WTC11 (cell line): ENCODE results near the gene ADGRA1. TPM values are rescaled to one million over a fixed set of nuclear protein-coding genes. Genes with fewer than 3 reads are reported as not detected.

Source experiments
- ATAC-seq: fragments of 200-7000 bp; cut with Tn5 transposase; 2 replicates; pipeline ENCODE4 v1.10.0; 2021; ENCODE audit warnings: mild to moderate bottlenecking, moderate library complexity
- CTCF ChIA-PET: fragments of 300-600 bp; sonication (Branson Sonifier 250); formaldehyde crosslinking; loops from one replicate; lab custom pipeline; 2021; ENCODE audit warnings: antibody characterized with exemption; lab: Charles Lee
- POLR2A ChIA-PET: fragments of 350-600 bp; sonication (Branson Sonifier 250); formaldehyde crosslinking; loops from one replicate; lab custom pipeline; 2021; ENCODE audit warnings: antibody characterized with exemption; lab: Charles Lee
- DNase-seq: peaks from one replicate; pipeline ENCODE4 v3.0.0; 2021; ENCODE audit warnings: low spot score
- H3K27ac Mint-ChIP-seq: 2 replicates; pipeline ENCODE4 v1.8.0; 2021; ENCODE audit warnings: mixed read lengths
- H3K27me3 Mint-ChIP-seq: 2 replicates; pipeline ENCODE4 v1.8.0; 2021; ENCODE audit warnings: low read depth, mild to moderate bottlenecking, moderate library complexity, mixed read lengths
- H3K36me3 Mint-ChIP-seq: 2 replicates; pipeline ENCODE4 v1.8.0; 2021; ENCODE audit warnings: mixed read lengths
- H3K4me1 Mint-ChIP-seq: 2 replicates; pipeline ENCODE4 v1.8.0; 2022; ENCODE audit warnings: mixed read lengths
- H3K4me3 Mint-ChIP-seq: 2 replicates; pipeline ENCODE4 v1.8.0; 2021; ENCODE audit warnings: mild to moderate bottlenecking, moderate library complexity, mixed read lengths
- H3K9me3 Mint-ChIP-seq: 2 replicates; pipeline ENCODE4 v1.8.0; 2021; ENCODE audit warnings: mixed read lengths
- ATF1 ChIP-seq: sonication (generic); formaldehyde crosslinking; IDR thresholded peaks from 2 replicates; pipeline ENCODE4 v1.8.1; 2023; ENCODE audit warnings: mild to moderate bottlenecking, moderate library complexity, missing genetic modification reagents
- E2F4 ChIP-seq: sonication (generic); formaldehyde crosslinking; IDR thresholded peaks from 2 replicates; pipeline ENCODE4 v1.8.1; 2022; ENCODE audit warnings: low read depth, mild to moderate bottlenecking, moderate library complexity, missing genetic modification reagents, borderline replicate concordance
- E2F5 ChIP-seq: sonication (generic); formaldehyde crosslinking; IDR thresholded peaks from 2 replicates; pipeline ENCODE4 v1.8.1; 2022; ENCODE audit warnings: mild to moderate bottlenecking, moderate library complexity, missing genetic modification reagents
- ELF4 ChIP-seq: sonication (generic); formaldehyde crosslinking; IDR thresholded peaks from 2 replicates; pipeline ENCODE4 v1.8.1; 2022; ENCODE audit warnings: low read depth, mild to moderate bottlenecking, moderate library complexity, missing genetic modification reagents
- EMX1 ChIP-seq: fragments of 250-450 bp; sonication (Bioruptor Pico); IDR thresholded peaks from 2 replicates; pipeline ENCODE4 v1.8.0; 2021; ENCODE audit warnings: mild to moderate bottlenecking
- FOXP1 ChIP-seq: sonication (generic); formaldehyde crosslinking; IDR thresholded peaks from 2 replicates; pipeline ENCODE4 v1.8.0; 2022; ENCODE audit warnings: missing genetic modification reagents, mild to moderate bottlenecking, moderate library complexity, borderline replicate concordance
- FOXP4 ChIP-seq: sonication (generic); formaldehyde crosslinking; IDR thresholded peaks from 2 replicates; pipeline ENCODE4 v1.8.0; 2022; ENCODE audit warnings: mild to moderate bottlenecking, missing genetic modification reagents
- GRHL2 ChIP-seq: fragments of 250-450 bp; sonication (Bioruptor Pico); IDR thresholded peaks from 2 replicates; pipeline ENCODE4 v1.8.0; 2022; ENCODE audit warnings: mild to moderate bottlenecking, moderate library complexity; ENCODE audit not compliant: insufficient replicate concordance, severe bottlenecking
- GTF2I ChIP-seq: fragments of 250-450 bp; sonication (Bioruptor Pico); conservative IDR thresholded peaks from 2 replicates; pipeline ENCODE4 v1.4.0; 2021; ENCODE audit warnings: mild to moderate bottlenecking
- PRDM15 ChIP-seq: sonication (generic); formaldehyde crosslinking; IDR thresholded peaks from 2 replicates; pipeline ENCODE4 v1.8.0; 2022; ENCODE audit warnings: missing genetic modification reagents
- ZNF396 ChIP-seq: fragments of 250-450 bp; sonication (Bioruptor Pico); IDR thresholded peaks from 2 replicates; pipeline ENCODE4 v1.8.0; 2021; ENCODE audit warnings: mild to moderate bottlenecking, moderate library complexity, borderline replicate concordance
- ZNF416 ChIP-seq: fragments of 250-450 bp; sonication (Bioruptor Pico); IDR thresholded peaks from 2 replicates; pipeline ENCODE4 v1.9.0; 2021; ENCODE audit warnings: mild to moderate bottlenecking, inconsistent platforms
- ZNF425 ChIP-seq: fragments of 250-450 bp; sonication (Bioruptor Pico); conservative IDR thresholded peaks from 2 replicates; pipeline ENCODE4 v1.9.0; 2021; ENCODE audit warnings: mild to moderate bottlenecking
- total RNA-seq: library from RNA; stranded (reverse); gene quantifications from 3 replicates; pipeline ENCODE4 v1.2.3, GENCODE V29; 2021
- TF ChIP-seq, protein P1 (sequence below): fragments of 250-450 bp; sonication (Bioruptor Pico); IDR thresholded peaks from 2 replicates; pipeline ENCODE4 v1.9.0; 2021; ENCODE audit warnings: mild to moderate bottlenecking
- TF ChIP-seq, protein P2 (sequence below): fragments of 200-600 bp; IDR thresholded peaks from 2 replicates; pipeline ENCODE4 v1.8.0; 2022; ENCODE audit warnings: antibody characterized with exemption

Gene ADGRA1
- total RNA-seq, 1 experiment from 2014 or later = 0.20 TPM

DNA sequence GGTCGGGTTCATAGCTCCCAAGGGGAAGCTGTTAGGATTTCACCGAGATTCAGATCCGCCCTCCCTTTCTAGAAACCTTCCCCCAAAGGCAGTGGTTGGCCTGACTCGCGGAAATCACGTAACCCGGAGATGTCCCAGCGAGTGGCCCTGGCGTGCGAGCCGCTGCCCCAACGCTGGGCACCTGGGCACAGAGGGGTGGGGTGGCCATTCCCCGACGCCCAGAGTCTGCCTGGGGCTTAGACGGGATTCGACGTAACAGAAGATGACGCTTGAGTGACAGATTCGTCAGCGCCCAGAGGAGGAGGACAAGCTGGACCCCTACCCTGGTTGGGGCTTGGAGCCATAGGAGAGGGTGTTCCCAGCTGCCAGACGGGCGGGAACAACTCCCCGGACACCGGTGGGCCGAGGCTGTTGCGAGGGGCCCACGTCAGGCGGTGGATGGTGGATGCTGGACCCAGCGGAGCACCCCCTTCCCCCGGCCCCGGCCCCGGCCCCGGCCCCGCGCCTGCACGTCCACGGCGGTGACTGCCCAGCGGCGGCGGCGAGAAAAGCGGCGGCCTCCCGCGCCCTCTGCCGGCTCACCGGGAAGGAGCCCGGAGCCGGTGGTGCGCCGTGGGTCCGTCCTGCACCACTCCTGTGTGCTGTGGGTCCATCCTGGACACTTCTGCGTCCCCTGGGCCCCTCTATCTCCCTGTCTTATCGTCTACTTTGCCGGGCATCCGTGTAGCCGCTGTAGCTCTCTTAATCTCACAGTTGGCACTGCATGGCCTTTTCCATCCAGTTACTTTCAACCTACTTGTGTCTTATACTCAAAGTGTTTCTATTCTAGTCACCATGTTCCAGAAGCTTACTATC, 36.9 kb downstream of the ADGRA1 start:
- CTCF ChIA-PET = interaction anchor here (0.7 to 1.6 kb wide), 15 partner anchors 15 to 274 kb away, joined by 3 to 9 read pairs (median 3); no protein-coding TSS in a partner anchor
- Mint-ChIP-seq H3K4me3 (peak overlapping the region; percentile 21), H3K4me1 (no peaks in the 10 kb centered on the region), H3K27ac (no peak overlapping the region), H3K9me3 (peaks cover 3% of the 10 kb centered on the region; the same call in 1 of the 2 replicates), H3K36me3 (peaks cover 6% of the 10 kb centered on the region), H3K27me3 (no peaks in the 10 kb centered on the region; the same call in 1 of the 2 replicates)
- POLR2A ChIA-PET = no interaction called here
- DNase-seq = peak; percentile 76
- TF ChIP-seq ELF4 (CRISPR knock-in tag) = no peak
- no peak for TF ChIP-seq ZNF416
- TF ChIP-seq, protein P1, sequence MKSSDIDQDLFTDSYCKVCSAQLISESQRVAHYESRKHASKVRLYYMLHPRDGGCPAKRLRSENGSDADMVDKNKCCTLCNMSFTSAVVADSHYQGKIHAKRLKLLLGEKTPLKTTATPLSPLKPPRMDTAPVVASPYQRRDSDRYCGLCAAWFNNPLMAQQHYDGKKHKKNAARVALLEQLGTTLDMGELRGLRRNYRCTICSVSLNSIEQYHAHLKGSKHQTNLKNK (CRISPR knock-in tag) = no peak
- no peak for TF ChIP-seq ZNF396 (CRISPR knock-in tag)
- TF ChIP-seq ATF1 (CRISPR knock-in tag) = no peak
- TF ChIP-seq GRHL2 (CRISPR knock-in tag) = no peak
- TF ChIP-seq, protein P2, sequence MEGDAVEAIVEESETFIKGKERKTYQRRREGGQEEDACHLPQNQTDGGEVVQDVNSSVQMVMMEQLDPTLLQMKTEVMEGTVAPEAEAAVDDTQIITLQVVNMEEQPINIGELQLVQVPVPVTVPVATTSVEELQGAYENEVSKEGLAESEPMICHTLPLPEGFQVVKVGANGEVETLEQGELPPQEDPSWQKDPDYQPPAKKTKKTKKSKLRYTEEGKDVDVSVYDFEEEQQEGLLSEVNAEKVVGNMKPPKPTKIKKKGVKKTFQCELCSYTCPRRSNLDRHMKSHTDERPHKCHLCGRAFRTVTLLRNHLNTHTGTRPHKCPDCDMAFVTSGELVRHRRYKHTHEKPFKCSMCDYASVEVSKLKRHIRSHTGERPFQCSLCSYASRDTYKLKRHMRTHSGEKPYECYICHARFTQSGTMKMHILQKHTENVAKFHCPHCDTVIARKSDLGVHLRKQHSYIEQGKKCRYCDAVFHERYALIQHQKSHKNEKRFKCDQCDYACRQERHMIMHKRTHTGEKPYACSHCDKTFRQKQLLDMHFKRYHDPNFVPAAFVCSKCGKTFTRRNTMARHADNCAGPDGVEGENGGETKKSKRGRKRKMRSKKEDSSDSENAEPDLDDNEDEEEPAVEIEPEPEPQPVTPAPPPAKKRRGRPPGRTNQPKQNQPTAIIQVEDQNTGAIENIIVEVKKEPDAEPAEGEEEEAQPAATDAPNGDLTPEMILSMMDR = peak; percentile 53
- ATAC-seq = peak; percentile 72

- ChIA-PET POLR2A (no interaction called here), CTCF (interaction anchor here (1.0 kb wide), 1 partner anchor 187 kb away, joined by 9 read pairs; no protein-coding TSS in a partner anchor)
- Mint-ChIP-seq H3K27ac (no peak overlapping the region), H3K27me3 (no peaks in the 10 kb centered on the region), H3K4me1 (no peaks in the 10 kb centered on the region), H3K36me3 (no peaks in the 10 kb centered on the region), H3K4me3 (no peak overlapping the region), H3K9me3 (no peaks in the 10 kb centered on the region)
- DNase-seq = no peak
- no peak for ATAC-seq
- no peak for TF ChIP-seq E2F5 (CRISPR knock-in tag)
- no peak for TF ChIP-seq ZNF425 (CRISPR knock-in tag)
- no peak for TF ChIP-seq FOXP1
- no peak for TF ChIP-seq PRDM15 (CRISPR knock-in tag)
- TF ChIP-seq EMX1 (CRISPR knock-in tag) = no peak
- no peak for TF ChIP-seq FOXP4
- TF ChIP-seq GTF2I = no peak
- no peak for TF ChIP-seq ZNF416
- no peak for TF ChIP-seq E2F4 (CRISPR knock-in tag)
Observed at GRCh38 chr10:133125901-133126300, 38.2 kb downstream of the ADGRA1 start.
